A549 (cell line): ENCODE data around the gene ASB2.

Source experiments
- BHLHE40 ChIP-seq: IDR thresholded peaks from 2 replicates; pipeline ENCODE4 v1.6.1; 2012; ENCODE audit warnings: low read depth, low read length, inconsistent platforms
- CBX8 ChIP-seq: fragments of 200-600 bp; sonication (generic); IDR thresholded peaks from 2 replicates; pipeline ENCODE4 v1.6.1; 2016
- CHD2 ChIP-seq: fragments of 150-350 bp; IDR thresholded peaks from 2 replicates; pipeline ENCODE4 v1.6.1; 2014; ENCODE audit warnings: low read length; ENCODE audit not compliant: partially characterized antibody
- CHD4 ChIP-seq: fragments of 200-600 bp; sonication (generic); IDR thresholded peaks from 2 replicates; pipeline ENCODE4 v1.6.1; 2016; ENCODE audit warnings: antibody characterized with exemption, mild to moderate bottlenecking, borderline replicate concordance
- CTCF ChIP-seq: fragments of >200 bp; sonication (Bioruptor Twin); formaldehyde crosslinking; IDR thresholded peaks from 3 replicates; pipeline ENCODE4 v1.5.1; 2016
- ELK1 ChIP-seq: fragments of 150-350 bp; IDR thresholded peaks from 2 replicates; pipeline ENCODE4 v1.6.1; 2014; ENCODE audit warnings: low read depth, mild to moderate bottlenecking, low read length
- MAFK ChIP-seq: fragments of 450-650 bp; IDR thresholded peaks from 2 replicates; pipeline ENCODE4 v1.6.1; 2014; ENCODE audit not compliant: partially characterized antibody
- POLR2A ChIP-seq: IDR thresholded peaks from 2 replicates; pipeline ENCODE4 v1.6.1; 2012; ENCODE audit warnings: mild to moderate bottlenecking, low read length
- POLR2AphosphoS2 ChIP-seq: conservative IDR thresholded peaks from 2 replicates; pipeline ENCODE4 v1.6.1; 2012; ENCODE audit warnings: low read length, improper control_type of control experiment, inconsistent platforms
- RAD21 ChIP-seq, 2 experiments: fragments of >200 bp in 1 of 2; sonication (Bioruptor Twin) in 1 of 2; formaldehyde crosslinking in 1 of 2; IDR thresholded peaks in 1 of 2; conservative IDR thresholded peaks in 1 of 2; 2 replicates in 1 of 2; 3 replicates in 1 of 2; pipeline ENCODE4 v1.6.1; 2012 to 2018; ENCODE audit warnings: inconsistent platforms in 1 of 2
- RCOR1 ChIP-seq: fragments of 150-350 bp; IDR thresholded peaks from 2 replicates; pipeline ENCODE4 v1.6.1; 2014; ENCODE audit warnings: antibody characterized with exemption, low read length, low read depth
- TF ChIP-seq, protein P1 (sequence below): fragments of >200 bp; sonication (Bioruptor Twin); formaldehyde crosslinking; IDR thresholded peaks from 3 replicates; pipeline ENCODE4 v1.6.1; 2016

DNA sequence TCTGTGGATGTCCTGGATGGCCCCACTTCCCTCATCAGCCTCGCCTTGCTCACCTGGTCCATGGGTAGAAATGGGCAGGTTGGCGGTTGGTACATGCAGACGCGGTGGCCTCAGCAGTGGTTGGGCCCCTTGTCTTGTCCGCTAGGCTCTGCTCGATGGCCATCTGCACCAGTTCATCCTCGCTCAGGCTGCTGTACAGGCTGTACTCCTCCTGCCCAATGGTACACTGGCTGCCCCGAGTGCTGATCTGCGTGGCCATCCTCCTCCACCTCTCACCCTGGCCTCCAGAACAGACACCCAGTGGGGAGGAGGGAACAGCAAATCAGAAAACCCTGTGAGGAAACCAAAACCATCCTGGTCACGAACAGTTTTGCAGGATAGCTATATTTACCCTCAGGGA lies 12.1 kb downstream of the ASB2 start:
- TF ChIP-seq CTCF (no peak), RAD21 (conservative IDR thresholded peaks at IDR 0.05 in 1 of 2, IDR thresholded peaks at IDR 0.05 in 1 of 2) (no peak), RCOR1 (no peak), CHD4 (no peak), MAFK (no peak), BHLHE40 (no peak), ELK1 (no peak), CHD2 (no peak), POLR2AphosphoS2 (no peak), POLR2A (no peak), CBX8 (no peak)
- TF ChIP-seq, protein P1, sequence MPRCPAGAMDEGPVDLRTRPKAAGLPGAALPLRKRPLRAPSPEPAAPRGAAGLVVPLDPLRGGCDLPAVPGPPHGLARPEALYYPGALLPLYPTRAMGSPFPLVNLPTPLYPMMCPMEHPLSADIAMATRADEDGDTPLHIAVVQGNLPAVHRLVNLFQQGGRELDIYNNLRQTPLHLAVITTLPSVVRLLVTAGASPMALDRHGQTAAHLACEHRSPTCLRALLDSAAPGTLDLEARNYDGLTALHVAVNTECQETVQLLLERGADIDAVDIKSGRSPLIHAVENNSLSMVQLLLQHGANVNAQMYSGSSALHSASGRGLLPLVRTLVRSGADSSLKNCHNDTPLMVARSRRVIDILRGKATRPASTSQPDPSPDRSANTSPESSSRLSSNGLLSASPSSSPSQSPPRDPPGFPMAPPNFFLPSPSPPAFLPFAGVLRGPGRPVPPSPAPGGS = no peak
